NT2/D1 (cell line): ENCODE measurements around the gene BRD1.
"Not testable (repeated sequence)": the region's sequence is repeated elsewhere in the genome, so short reads cannot be mapped to it uniquely, and the experiment has no call there.

Experiments used
- DNase-seq: peaks from one replicate; pipeline ENCODE4 v3.0.0-alpha.2; 2011; ENCODE audit warnings: low read depth, low spot score
- H3K27me3 ChIP-seq: 2 replicates; pipeline ENCODE4 v1.6.0; 2011; ENCODE audit warnings: mild to moderate bottlenecking; ENCODE audit not compliant: insufficient read length, insufficient read depth
- H3K36me3 ChIP-seq: 2 replicates; pipeline ENCODE4 v1.6.1; 2011; ENCODE audit warnings: mild to moderate bottlenecking, low read length, mixed read lengths; ENCODE audit not compliant: insufficient read depth, insufficient read length
- H3K4me1 ChIP-seq: 2 replicates; pipeline ENCODE4 v1.5.1; 2011; ENCODE audit not compliant: insufficient read depth, insufficient read length
- H3K4me3 ChIP-seq: 2 replicates; pipeline ENCODE4 v1.5.1; 2011; ENCODE audit warnings: low read depth; ENCODE audit not compliant: insufficient read length
- H3K9ac ChIP-seq: 2 replicates; pipeline ENCODE4 v1.6.0; 2011; ENCODE audit warnings: low read depth; ENCODE audit not compliant: insufficient read length
- H3K9me3 ChIP-seq: 2 replicates; pipeline ENCODE4 v1.5.1; 2011; ENCODE audit warnings: mild to moderate bottlenecking, low read length; ENCODE audit not compliant: insufficient read depth
- SUZ12 ChIP-seq: IDR thresholded peaks from 2 replicates; pipeline ENCODE4 v1.6.1; 2011; ENCODE audit not compliant: insufficient read length, insufficient read depth; ENCODE audit errors: extremely low read depth
- YY1 ChIP-seq: IDR thresholded peaks from 2 replicates; pipeline ENCODE4 v1.6.1; 2011; ENCODE audit not compliant: insufficient read length, insufficient read depth
- ZNF274 ChIP-seq: IDR thresholded peaks from 2 replicates; pipeline ENCODE4 v1.6.1; 2011; ENCODE audit warnings: mild to moderate bottlenecking, low read depth, low read length

Gene BRD1

DNA sequence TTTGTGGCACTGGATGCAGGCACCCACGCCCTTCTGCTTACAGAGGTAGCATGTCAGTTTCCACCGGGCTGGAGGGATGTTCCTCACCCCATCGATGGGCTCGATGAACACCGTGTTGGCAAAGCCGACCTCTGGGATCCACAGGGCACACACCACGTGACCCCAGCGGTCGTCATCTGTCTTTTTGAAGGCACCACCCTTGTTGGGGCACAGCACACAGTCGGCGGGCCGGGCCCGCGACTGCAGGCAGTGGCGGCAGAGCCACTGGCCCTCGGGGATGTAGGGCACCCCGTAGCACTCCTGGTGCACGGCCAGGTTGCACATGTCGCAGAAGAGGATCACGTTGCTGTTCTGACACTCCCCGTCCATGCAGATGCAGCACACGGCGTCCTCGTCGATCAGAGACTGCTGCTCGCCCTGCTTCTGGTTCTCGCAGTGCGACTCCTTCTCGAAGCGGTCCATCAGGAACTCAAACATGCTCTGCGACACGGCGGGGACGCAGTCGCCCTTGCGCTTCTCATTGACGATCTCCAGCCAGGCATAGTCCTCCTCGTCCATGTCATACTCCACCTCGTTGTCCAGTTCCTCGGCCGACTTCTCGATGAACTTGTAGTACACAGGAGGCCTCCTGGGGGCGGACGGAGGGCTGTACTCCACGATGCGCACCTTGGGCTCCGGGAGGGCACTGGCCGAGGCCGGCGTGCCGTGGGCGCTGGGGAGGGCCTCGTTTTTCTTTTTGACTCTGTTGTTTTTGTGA lies 4.2 kb downstream of the BRD1 start:
- H3K9me3 ChIP-seq: peaks cover 16% of the 10 kb centered on the region; the same call in 1 of the 2 replicates
- DNase-seq: no peak
- H3K36me3 ChIP-seq: peaks cover 63% of the 10 kb centered on the region
- no peak overlapping the region for H3K9ac ChIP-seq
- peaks cover 5% of the 10 kb centered on the region for H3K4me1 ChIP-seq
- no peaks in the 10 kb centered on the region for H3K27me3 ChIP-seq
- H3K4me3 ChIP-seq: no peak overlapping the region
- TF ChIP-seq ZNF274 (no peak), YY1 (no peak)

- H3K4me3 ChIP-seq, H3K4me1 ChIP-seq, DNase-seq, H3K9ac ChIP-seq, H3K27me3 ChIP-seq: not testable (repeated sequence)
- H3K9me3 ChIP-seq: peaks cover 15% of the 10 kb centered on the region; the same call in 1 of the 2 replicates
- H3K36me3 ChIP-seq: peaks cover 80% of the 10 kb centered on the region
Observed at GRCh38 chr22:49821741-49822140, 5.9 kb downstream of the BRD1 start.

GRCh38 chr22:49820984-49821383 lies 6.7 kb downstream of the BRD1 start:
- Histone ChIP-seq H3K9me3 (peaks cover 12% of the 10 kb centered on the region; the same call in 1 of the 2 replicates), H3K27me3 (no peaks in the 10 kb centered on the region), H3K36me3 (peaks cover 85% of the 10 kb centered on the region), H3K4me1 (peaks cover 5% of the 10 kb centered on the region), H3K4me3 (no peak overlapping the region), H3K9ac (no peak overlapping the region)
- TF ChIP-seq ZNF274: no peak
- TF ChIP-seq YY1: no peak
- no peak for TF ChIP-seq SUZ12
- DNase-seq: no peak

DNA sequence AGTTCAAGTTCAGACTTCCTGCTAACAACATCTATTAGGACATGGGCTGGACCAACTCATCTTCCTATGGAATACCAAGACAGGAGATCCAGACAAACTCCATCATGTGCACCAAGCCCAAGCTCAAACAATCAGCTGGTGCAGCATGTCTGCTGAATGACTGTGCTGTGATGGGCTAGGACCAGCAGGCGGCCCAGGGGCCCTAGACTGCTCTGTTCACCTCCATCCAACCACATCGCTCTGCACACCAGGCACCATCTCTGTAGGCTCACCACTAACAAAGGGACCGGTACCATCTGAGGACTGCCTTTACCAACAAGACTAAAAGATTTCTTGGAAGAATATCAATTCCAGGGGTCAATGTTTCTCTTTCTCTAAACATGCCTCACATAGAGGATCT lies 10.3 kb downstream of the BRD1 start:
- Histone ChIP-seq H3K36me3 (peaks cover 80% of the 10 kb centered on the region), H3K9me3 (no peaks in the 10 kb centered on the region), H3K4me3 (no peak overlapping the region), H3K4me1 (peaks cover 2% of the 10 kb centered on the region), H3K9ac (no peak overlapping the region), H3K27me3 (no peaks in the 10 kb centered on the region)
- DNase-seq: no peak
- TF ChIP-seq YY1 (no peak), ZNF274 (no peak)

DNA sequence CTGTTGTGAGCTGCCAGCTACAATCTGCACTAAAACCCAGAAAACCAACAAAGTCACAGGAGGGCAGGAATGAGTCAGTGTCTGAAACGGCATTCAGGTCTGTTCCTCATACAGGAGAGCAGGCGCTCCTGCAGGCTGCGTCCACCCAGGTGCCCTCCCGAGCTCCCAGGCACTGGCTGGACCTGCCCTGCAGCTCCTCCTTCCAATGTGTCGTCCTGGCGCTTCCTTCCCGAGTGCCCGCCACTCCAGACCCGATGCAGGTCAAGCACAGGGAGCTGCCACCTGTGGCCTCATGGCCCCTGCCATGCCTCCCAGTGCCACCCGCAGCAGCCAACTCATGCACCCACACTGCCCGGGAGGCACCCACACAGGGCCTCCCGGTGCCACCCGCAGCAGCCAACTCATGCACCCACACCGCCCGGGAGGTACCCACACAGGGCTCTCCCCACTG lies 12.0 kb downstream of the BRD1 start:
- Histone ChIP-seq H3K9ac (no peak overlapping the region), H3K4me1 (peaks cover 2% of the 10 kb centered on the region), H3K4me3 (no peak overlapping the region), H3K36me3 (peaks cover 74% of the 10 kb centered on the region), H3K9me3 (no peaks in the 10 kb centered on the region), H3K27me3 (no peaks in the 10 kb centered on the region)
- no peak for TF ChIP-seq SUZ12
- TF ChIP-seq YY1: no peak
- no peak for TF ChIP-seq ZNF274
- no peak for DNase-seq

DNA sequence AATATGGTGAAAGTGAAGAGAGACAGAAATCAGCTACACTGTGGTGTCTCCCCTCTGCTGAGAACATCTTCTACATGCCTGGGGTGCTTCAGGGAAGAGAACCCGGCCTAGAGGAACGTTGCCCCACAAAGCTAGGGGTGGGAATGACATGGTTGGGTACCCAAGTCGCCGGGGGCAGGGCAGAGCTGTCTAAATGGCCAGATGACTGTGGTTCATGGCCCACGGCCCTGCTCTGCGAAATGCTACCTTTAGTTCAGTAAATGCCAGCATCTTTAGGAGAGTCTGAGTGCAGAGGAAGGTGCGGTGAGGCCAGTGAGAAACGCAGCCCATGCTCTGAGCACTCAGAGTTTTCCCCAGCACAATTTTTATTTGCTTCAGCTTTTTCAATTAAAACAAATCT lies 12.8 kb downstream of the BRD1 start:
- no peaks in the 10 kb centered on the region for H3K27me3 ChIP-seq
- no peak for DNase-seq
- no peaks in the 10 kb centered on the region for H3K9me3 ChIP-seq
- H3K9ac ChIP-seq: no peak overlapping the region
- H3K4me1 ChIP-seq: peaks cover 2% of the 10 kb centered on the region
- TF ChIP-seq ZNF274: no peak
- TF ChIP-seq SUZ12: no peak
- no peak for TF ChIP-seq YY1
- H3K36me3 ChIP-seq: peaks cover 67% of the 10 kb centered on the region
- H3K4me3 ChIP-seq: no peak overlapping the region

- no peak overlapping the region for H3K4me3 ChIP-seq
- no peaks in the 10 kb centered on the region for H3K27me3 ChIP-seq
- H3K9ac ChIP-seq: no peak overlapping the region
- H3K36me3 ChIP-seq: peaks cover 64% of the 10 kb centered on the region
- peaks cover 2% of the 10 kb centered on the region for H3K4me1 ChIP-seq
- TF ChIP-seq SUZ12 (no peak), ZNF274 (no peak), YY1 (no peak)
- no peak for DNase-seq
- no peaks in the 10 kb centered on the region for H3K9me3 ChIP-seq
Observed at GRCh38 chr22:49814164-49814686, 13.4 kb downstream of the BRD1 start.
